ENCODE data around the gene FAM72D.
"Not testable (repeated sequence)": the region's sequence is repeated elsewhere in the genome, so short reads cannot be mapped to it uniquely, and the experiment has no call there.

DNA sequence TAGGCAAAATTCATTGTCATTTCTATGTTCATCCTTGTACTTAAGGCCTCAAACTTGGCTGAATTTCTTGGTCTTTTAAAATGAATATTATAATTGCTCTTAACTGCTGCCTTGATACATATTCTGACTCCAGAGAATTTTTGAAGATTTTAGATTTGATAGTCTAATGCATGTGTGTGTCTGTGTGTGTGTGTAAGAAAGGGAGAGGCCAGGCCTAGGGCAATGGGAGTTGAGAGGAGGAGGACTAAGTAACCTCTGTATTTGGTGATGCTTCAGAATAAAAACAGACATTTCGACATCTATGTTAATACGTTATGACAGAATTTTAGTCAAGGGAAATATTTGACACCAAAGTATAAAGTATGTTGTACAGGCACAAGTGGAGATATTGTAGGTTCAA, 7.5 kb downstream of the FAM72D start:
- not testable (repeated sequence) for TF ChIP-seq EZH2phosphoT487 (IDR thresholded peaks at IDR 0.05; ENCODE audit: unreplicated experiment); POLR2AphosphoS5 (IDR thresholded peaks at IDR 0.05; ENCODE audit: low read depth); EZH2 (IDR thresholded peaks at IDR 0.05; ENCODE audit: low read depth, unreplicated experiment); STAT1 (IDR thresholded peaks at IDR 0.05; ENCODE audit: unreplicated experiment); CREB1 (CRISPR knock-in tag; IDR thresholded peaks at IDR 0.05; ENCODE audit: low read depth); ZNF114 (CRISPR knock-in tag; IDR thresholded peaks at IDR 0.05); JUNB (IDR thresholded peaks at IDR 0.05; ENCODE audit: unreplicated experiment); ZNF331 (CRISPR knock-in tag; IDR thresholded peaks at IDR 0.05; ENCODE audit: low read depth)
- TF ChIP-seq, protein P1, sequence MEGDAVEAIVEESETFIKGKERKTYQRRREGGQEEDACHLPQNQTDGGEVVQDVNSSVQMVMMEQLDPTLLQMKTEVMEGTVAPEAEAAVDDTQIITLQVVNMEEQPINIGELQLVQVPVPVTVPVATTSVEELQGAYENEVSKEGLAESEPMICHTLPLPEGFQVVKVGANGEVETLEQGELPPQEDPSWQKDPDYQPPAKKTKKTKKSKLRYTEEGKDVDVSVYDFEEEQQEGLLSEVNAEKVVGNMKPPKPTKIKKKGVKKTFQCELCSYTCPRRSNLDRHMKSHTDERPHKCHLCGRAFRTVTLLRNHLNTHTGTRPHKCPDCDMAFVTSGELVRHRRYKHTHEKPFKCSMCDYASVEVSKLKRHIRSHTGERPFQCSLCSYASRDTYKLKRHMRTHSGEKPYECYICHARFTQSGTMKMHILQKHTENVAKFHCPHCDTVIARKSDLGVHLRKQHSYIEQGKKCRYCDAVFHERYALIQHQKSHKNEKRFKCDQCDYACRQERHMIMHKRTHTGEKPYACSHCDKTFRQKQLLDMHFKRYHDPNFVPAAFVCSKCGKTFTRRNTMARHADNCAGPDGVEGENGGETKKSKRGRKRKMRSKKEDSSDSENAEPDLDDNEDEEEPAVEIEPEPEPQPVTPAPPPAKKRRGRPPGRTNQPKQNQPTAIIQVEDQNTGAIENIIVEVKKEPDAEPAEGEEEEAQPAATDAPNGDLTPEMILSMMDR (conservative IDR thresholded peaks at IDR 0.05; ENCODE audit: low read depth in 2 of 2), result not testable (repeated sequence)
- TF ChIP-seq, protein P2, sequence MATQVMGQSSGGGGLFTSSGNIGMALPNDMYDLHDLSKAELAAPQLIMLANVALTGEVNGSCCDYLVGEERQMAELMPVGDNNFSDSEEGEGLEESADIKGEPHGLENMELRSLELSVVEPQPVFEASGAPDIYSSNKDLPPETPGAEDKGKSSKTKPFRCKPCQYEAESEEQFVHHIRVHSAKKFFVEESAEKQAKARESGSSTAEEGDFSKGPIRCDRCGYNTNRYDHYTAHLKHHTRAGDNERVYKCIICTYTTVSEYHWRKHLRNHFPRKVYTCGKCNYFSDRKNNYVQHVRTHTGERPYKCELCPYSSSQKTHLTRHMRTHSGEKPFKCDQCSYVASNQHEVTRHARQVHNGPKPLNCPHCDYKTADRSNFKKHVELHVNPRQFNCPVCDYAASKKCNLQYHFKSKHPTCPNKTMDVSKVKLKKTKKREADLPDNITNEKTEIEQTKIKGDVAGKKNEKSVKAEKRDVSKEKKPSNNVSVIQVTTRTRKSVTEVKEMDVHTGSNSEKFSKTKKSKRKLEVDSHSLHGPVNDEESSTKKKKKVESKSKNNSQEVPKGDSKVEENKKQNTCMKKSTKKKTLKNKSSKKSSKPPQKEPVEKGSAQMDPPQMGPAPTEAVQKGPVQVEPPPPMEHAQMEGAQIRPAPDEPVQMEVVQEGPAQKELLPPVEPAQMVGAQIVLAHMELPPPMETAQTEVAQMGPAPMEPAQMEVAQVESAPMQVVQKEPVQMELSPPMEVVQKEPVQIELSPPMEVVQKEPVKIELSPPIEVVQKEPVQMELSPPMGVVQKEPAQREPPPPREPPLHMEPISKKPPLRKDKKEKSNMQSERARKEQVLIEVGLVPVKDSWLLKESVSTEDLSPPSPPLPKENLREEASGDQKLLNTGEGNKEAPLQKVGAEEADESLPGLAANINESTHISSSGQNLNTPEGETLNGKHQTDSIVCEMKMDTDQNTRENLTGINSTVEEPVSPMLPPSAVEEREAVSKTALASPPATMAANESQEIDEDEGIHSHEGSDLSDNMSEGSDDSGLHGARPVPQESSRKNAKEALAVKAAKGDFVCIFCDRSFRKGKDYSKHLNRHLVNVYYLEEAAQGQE (IDR thresholded peaks at IDR 0.05; ENCODE audit: unreplicated experiment), result not testable (repeated sequence)
- TF ChIP-seq, protein P3, sequence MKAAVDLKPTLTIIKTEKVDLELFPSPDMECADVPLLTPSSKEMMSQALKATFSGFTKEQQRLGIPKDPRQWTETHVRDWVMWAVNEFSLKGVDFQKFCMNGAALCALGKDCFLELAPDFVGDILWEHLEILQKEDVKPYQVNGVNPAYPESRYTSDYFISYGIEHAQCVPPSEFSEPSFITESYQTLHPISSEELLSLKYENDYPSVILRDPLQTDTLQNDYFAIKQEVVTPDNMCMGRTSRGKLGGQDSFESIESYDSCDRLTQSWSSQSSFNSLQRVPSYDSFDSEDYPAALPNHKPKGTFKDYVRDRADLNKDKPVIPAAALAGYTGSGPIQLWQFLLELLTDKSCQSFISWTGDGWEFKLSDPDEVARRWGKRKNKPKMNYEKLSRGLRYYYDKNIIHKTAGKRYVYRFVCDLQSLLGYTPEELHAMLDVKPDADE (IDR thresholded peaks at IDR 0.05), result not testable (repeated sequence)

All from GM23338 (cell line).